HepG2 (cell line): ENCODE results near the gene OSBPL2. TPM values are rescaled to one million over a fixed set of nuclear protein-coding genes. Genes with fewer than 3 reads are reported as not detected.

ENCODE experiments used
- KLF6 ChIP-seq: IDR thresholded peaks from 2 replicates; pipeline ENCODE4 v1.8.0; 2016; ENCODE audit warnings: missing biosample characterization, missing genetic modification reagents
- PBX2 ChIP-seq: IDR thresholded peaks from 2 replicates; pipeline ENCODE4 v1.6.1; 2016; ENCODE audit warnings: control low read depth
- TAF15 ChIP-seq: fragments of 200-400 bp; formaldehyde crosslinking; IDR thresholded peaks from one replicate; pipeline ENCODE4 v1.6.1; 2018; ENCODE audit warnings: mild to moderate bottlenecking, low read depth, low read length; ENCODE audit not compliant: poor library complexity, severe bottlenecking
- ZBTB39 ChIP-seq: sonication (generic); formaldehyde crosslinking; IDR thresholded peaks from 2 replicates; pipeline ENCODE4 v1.5.0; 2020; ENCODE audit warnings: missing genetic modification reagents
- ZNF253 ChIP-seq: sonication (generic); formaldehyde crosslinking; IDR thresholded peaks from 2 replicates; pipeline ENCODE4 v1.8.0; 2022; ENCODE audit warnings: mild to moderate bottlenecking, missing genetic modification reagents, borderline replicate concordance
- polyA plus RNA-seq, 8 experiments: library from polyadenylated mRNA; depleted of rRNA in 3 of 8; stranded (reverse) in 7 of 8; unstranded in 1 of 8; fragments of >200 nt; fragmentation: Illumina TruSeq in 4 of 8; extraction: Trizol in 4 of 8; gene quantifications; 2 replicates each; pipeline versions ENCODE4 v1.2.1 to v1.2.3, GENCODE V29; 2011 to 2016; ENCODE audit warnings: low read depth in 4 of 8, missing spikeins in 1 of 8, mixed read lengths in 1 of 8; ENCODE audit not compliant: insufficient read depth in 1 of 8
- total RNA-seq, 5 experiments: library from RNA; depleted of rRNA; stranded (reverse); fragments of >200 nt; fragmentation: Illumina TruSeq; extraction: Trizol; gene quantifications; 2 replicates each; pipeline ENCODE4 v1.2.3, GENCODE V29; 2016; ENCODE audit warnings: low read depth in 1 of 5
- TF ChIP-seq, protein P1 (sequence below): sonication (generic); formaldehyde crosslinking; conservative IDR thresholded peaks from 2 replicates; pipeline ENCODE4 v1.8.0; 2022; ENCODE audit warnings: mild to moderate bottlenecking, moderate library complexity, missing genetic modification reagents
- TF ChIP-seq, protein P2 (sequence below): IDR thresholded peaks from 2 replicates; pipeline ENCODE4 v1.4.0; 2020; ENCODE audit warnings: mild to moderate bottlenecking, missing genetic modification reagents
- TF ChIP-seq, protein P3 (sequence below): sonication (generic); formaldehyde crosslinking; IDR thresholded peaks from 2 replicates; pipeline ENCODE4 v1.5.1; 2020; ENCODE audit warnings: mild to moderate bottlenecking, missing genetic modification reagents, moderate library complexity

OSBPL2 gene
- total and polyA plus RNA-seq, 2 of the 13 experiments (the other 11 are each of a cell fraction or from before 2014, with no cell fraction given): 18.5 to 37.4 TPM

DNA sequence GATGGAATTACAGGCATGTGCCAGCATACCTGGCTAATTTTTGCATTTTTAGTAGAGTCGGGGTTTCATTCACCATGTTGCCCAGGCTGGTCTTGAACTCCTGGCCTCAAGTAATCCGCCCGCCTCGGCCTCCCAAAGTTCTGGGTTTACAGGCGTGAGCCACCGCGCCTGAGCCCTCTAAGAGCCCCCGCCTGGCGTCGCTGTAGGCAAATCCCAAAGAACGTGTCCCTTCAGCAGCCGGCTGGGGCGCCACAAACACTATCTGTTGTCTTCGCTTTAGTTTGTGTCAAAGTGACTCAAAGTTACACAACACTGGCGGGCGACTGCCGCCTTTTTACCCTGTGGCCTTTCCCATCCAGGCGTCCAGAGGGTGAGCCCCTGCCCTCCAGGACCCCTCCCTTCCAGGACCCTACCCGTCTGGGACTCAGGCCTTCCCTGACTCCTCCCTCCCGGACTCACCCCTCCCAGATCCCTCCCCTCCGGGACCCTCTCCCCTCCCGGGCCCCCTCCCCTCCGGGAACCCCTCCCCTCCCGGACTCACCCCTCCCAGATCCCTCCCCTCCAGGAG lies 63.5 kb downstream of the OSBPL2 start (continued):
- TF ChIP-seq ZBTB39: no peak
- peak; percentile 91; the same call in 1 of the 2 replicates for TF ChIP-seq KLF6
- TF ChIP-seq, protein P1, sequence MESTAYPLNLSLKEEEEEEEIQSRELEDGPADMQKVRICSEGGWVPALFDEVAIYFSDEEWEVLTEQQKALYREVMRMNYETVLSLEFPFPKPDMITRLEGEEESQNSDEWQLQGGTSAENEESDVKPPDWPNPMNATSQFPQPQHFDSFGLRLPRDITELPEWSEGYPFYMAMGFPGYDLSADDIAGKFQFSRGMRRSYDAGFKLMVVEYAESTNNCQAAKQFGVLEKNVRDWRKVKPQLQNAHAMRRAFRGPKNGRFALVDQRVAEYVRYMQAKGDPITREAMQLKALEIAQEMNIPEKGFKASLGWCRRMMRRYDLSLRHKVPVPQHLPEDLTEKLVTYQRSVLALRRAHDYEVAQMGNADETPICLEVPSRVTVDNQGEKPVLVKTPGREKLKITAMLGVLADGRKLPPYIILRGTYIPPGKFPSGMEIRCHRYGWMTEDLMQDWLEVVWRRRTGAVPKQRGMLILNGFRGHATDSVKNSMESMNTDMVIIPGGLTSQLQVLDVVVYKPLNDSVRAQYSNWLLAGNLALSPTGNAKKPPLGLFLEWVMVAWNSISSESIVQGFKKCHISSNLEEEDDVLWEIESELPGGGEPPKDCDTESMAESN (CRISPR knock-in tag): peak; percentile 93
- peak; percentile 64; the same call in 1 of the 2 replicates for TF ChIP-seq ZNF253 (CRISPR knock-in tag)
- TF ChIP-seq TAF15: no peak
- no peak for TF ChIP-seq PBX2 (CRISPR knock-in tag)
- TF ChIP-seq, protein P2, sequence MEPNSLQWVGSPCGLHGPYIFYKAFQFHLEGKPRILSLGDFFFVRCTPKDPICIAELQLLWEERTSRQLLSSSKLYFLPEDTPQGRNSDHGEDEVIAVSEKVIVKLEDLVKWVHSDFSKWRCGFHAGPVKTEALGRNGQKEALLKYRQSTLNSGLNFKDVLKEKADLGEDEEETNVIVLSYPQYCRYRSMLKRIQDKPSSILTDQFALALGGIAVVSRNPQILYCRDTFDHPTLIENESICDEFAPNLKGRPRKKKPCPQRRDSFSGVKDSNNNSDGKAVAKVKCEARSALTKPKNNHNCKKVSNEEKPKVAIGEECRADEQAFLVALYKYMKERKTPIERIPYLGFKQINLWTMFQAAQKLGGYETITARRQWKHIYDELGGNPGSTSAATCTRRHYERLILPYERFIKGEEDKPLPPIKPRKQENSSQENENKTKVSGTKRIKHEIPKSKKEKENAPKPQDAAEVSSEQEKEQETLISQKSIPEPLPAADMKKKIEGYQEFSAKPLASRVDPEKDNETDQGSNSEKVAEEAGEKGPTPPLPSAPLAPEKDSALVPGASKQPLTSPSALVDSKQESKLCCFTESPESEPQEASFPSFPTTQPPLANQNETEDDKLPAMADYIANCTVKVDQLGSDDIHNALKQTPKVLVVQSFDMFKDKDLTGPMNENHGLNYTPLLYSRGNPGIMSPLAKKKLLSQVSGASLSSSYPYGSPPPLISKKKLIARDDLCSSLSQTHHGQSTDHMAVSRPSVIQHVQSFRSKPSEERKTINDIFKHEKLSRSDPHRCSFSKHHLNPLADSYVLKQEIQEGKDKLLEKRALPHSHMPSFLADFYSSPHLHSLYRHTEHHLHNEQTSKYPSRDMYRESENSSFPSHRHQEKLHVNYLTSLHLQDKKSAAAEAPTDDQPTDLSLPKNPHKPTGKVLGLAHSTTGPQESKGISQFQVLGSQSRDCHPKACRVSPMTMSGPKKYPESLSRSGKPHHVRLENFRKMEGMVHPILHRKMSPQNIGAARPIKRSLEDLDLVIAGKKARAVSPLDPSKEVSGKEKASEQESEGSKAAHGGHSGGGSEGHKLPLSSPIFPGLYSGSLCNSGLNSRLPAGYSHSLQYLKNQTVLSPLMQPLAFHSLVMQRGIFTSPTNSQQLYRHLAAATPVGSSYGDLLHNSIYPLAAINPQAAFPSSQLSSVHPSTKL (CRISPR knock-in tag): peak; percentile 82
- TF ChIP-seq, protein P3, sequence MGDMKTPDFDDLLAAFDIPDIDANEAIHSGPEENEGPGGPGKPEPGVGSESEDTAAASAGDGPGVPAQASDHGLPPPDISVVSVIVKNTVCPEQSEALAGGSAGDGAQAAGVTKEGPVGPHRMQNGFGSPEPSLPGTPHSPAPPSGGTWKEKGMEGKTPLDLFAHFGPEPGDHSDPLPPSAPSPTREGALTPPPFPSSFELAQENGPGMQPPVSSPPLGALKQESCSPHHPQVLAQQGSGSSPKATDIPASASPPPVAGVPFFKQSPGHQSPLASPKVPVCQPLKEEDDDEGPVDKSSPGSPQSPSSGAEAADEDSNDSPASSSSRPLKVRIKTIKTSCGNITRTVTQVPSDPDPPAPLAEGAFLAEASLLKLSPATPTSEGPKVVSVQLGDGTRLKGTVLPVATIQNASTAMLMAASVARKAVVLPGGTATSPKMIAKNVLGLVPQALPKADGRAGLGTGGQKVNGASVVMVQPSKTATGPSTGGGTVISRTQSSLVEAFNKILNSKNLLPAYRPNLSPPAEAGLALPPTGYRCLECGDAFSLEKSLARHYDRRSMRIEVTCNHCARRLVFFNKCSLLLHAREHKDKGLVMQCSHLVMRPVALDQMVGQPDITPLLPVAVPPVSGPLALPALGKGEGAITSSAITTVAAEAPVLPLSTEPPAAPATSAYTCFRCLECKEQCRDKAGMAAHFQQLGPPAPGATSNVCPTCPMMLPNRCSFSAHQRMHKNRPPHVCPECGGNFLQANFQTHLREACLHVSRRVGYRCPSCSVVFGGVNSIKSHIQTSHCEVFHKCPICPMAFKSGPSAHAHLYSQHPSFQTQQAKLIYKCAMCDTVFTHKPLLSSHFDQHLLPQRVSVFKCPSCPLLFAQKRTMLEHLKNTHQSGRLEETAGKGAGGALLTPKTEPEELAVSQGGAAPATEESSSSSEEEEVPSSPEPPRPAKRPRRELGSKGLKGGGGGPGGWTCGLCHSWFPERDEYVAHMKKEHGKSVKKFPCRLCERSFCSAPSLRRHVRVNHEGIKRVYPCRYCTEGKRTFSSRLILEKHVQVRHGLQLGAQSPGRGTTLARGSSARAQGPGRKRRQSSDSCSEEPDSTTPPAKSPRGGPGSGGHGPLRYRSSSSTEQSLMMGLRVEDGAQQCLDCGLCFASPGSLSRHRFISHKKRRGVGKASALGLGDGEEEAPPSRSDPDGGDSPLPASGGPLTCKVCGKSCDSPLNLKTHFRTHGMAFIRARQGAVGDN (CRISPR knock-in tag): peak; percentile 74
